IMR-90 (cell line): ENCODE results near the gene LRP1B. TPM values are rescaled to one million over a fixed set of nuclear protein-coding genes. Genes with fewer than 3 reads are reported as not detected.

Source experiments
- ATAC-seq: fragments of 200-7000 bp; cut with Tn5 transposase; 2 replicates; pipeline ENCODE4 v1.9.1; 2020; ENCODE audit warnings: low read depth, mild to moderate bottlenecking, moderate library complexity
- BruUV-seq: library from RNA; stranded (reverse); fragments of 400-500 nt; replicated peaks from 2 replicates; lab custom pipeline; 2021; lab: Mats Ljungman, UMichigan
- CTCF ChIA-PET: fragments of 300-600 bp; formaldehyde crosslinking; extraction: SDS; loops from one replicate; lab custom pipeline; 2021; ENCODE audit warnings: antibody characterized with exemption; lab: Yijun Ruan, JAX
- POLR2A ChIA-PET: fragments of 300-600 bp; sonication (Branson Sonifier 250); formaldehyde crosslinking; loops from one replicate; lab custom pipeline; 2022; ENCODE audit warnings: antibody characterized with exemption; ENCODE audit not compliant: unreplicated experiment; lab: Charles Lee
- DNase-seq: peaks from one replicate; pipeline ENCODE4 v3.0.0; 2013
- H2AFZ ChIP-seq: replicated peaks from 2 replicates; pipeline ENCODE3; 2013; ENCODE audit warnings: low read length, mild to moderate bottlenecking; ENCODE audit not compliant: poor library complexity
- H2AK5ac ChIP-seq: 2 replicates; pipeline ENCODE4 v1.6.1; 2013; ENCODE audit warnings: low read depth, low read length, inconsistent platforms
- H2AK9ac ChIP-seq: replicated peaks from 2 replicates; pipeline ENCODE3; 2013; ENCODE audit warnings: mild to moderate bottlenecking, low read depth, low read length, moderate library complexity; ENCODE audit not compliant: poor library complexity
- H2BK120ac ChIP-seq: 2 replicates; pipeline ENCODE4 v1.6.1; 2013; ENCODE audit warnings: low read depth, low read length, inconsistent platforms
- H2BK15ac ChIP-seq: 3 replicates; pipeline ENCODE4 v1.6.1; 2013; ENCODE audit warnings: low read depth, low read length, inconsistent platforms
- H2BK20ac ChIP-seq: 2 replicates; pipeline ENCODE4 v1.6.1; 2013; ENCODE audit warnings: low read depth, mild to moderate bottlenecking, inconsistent platforms, low read length, moderate library complexity
- H2BK5ac ChIP-seq: 2 replicates; pipeline ENCODE4 v1.6.1; 2013; ENCODE audit warnings: mild to moderate bottlenecking, low read depth, low read length, inconsistent platforms; ENCODE audit not compliant: poor library complexity, severe bottlenecking
- H3K14ac ChIP-seq: replicated peaks from 2 replicates; pipeline ENCODE4 v1.6.1; 2013; ENCODE audit warnings: low read depth, low read length, inconsistent platforms
- H3K18ac ChIP-seq: 2 replicates; pipeline ENCODE4 v1.6.1; 2013; ENCODE audit warnings: low read depth, low read length, control low read depth
- H3K23ac ChIP-seq: 2 replicates; pipeline ENCODE4 v1.6.1; 2013; ENCODE audit warnings: low read depth, low read length, inconsistent platforms
- H3K27ac ChIP-seq: 2 replicates; pipeline ENCODE4 v1.5.1; 2013; ENCODE audit warnings: mild to moderate bottlenecking, control low read depth, low read length; ENCODE audit not compliant: insufficient read depth
- H3K27me3 ChIP-seq: 2 replicates; pipeline ENCODE4 v1.6.1; 2013; ENCODE audit warnings: low read length; ENCODE audit not compliant: control insufficient read depth, insufficient read depth
- H3K36me3 ChIP-seq: 2 replicates; pipeline ENCODE4 v1.6.1; 2013; ENCODE audit warnings: low read length, mixed read lengths; ENCODE audit not compliant: control insufficient read depth, insufficient read depth
- H3K4ac ChIP-seq: 2 replicates; pipeline ENCODE4 v1.6.1; 2013; ENCODE audit warnings: low read depth, low read length, inconsistent platforms
- H3K4me1 ChIP-seq: 2 replicates; pipeline ENCODE4 v1.6.1; 2013; ENCODE audit warnings: low read length, mixed read lengths; ENCODE audit not compliant: control insufficient read depth, insufficient read depth
- H3K4me2 ChIP-seq: 2 replicates; pipeline ENCODE4 v1.6.1; 2013; ENCODE audit warnings: low read depth, mild to moderate bottlenecking, control low read depth, low read length, moderate library complexity
- H3K4me3 ChIP-seq: 2 replicates; pipeline ENCODE4 v1.5.1; 2013; ENCODE audit warnings: low read depth, mild to moderate bottlenecking, control low read depth, low read length, moderate library complexity; ENCODE audit not compliant: insufficient read depth
- H3K56ac ChIP-seq: 2 replicates; pipeline ENCODE4 v1.6.1; 2013; ENCODE audit warnings: low read length, inconsistent platforms; ENCODE audit not compliant: insufficient read depth; ENCODE audit errors: extremely low read depth
- H3K79me1 ChIP-seq, 2 experiments: 2 replicates each; pipeline ENCODE4 v1.6.1; 2013; ENCODE audit warnings: low read length in 2 of 2, inconsistent platforms in 1 of 2, low read depth in 1 of 2
- H3K9ac ChIP-seq: 2 replicates; pipeline ENCODE4 v1.6.1; 2013; ENCODE audit warnings: low read depth, low read length, control low read depth
- H3K9me1 ChIP-seq: 2 replicates; pipeline ENCODE4 v1.6.1; 2013; ENCODE audit warnings: low read length, inconsistent platforms; ENCODE audit not compliant: insufficient read depth
- H3K9me3 ChIP-seq: 2 replicates; pipeline ENCODE4 v1.6.1; 2013; ENCODE audit warnings: low read length; ENCODE audit not compliant: control insufficient read depth, insufficient read depth
- H4K20me1 ChIP-seq: 2 replicates; pipeline ENCODE4 v1.6.1; 2013; ENCODE audit warnings: low read length, inconsistent platforms; ENCODE audit not compliant: insufficient read depth
- H4K5ac ChIP-seq: 2 replicates; pipeline ENCODE4 v1.6.1; 2013; ENCODE audit warnings: mild to moderate bottlenecking, low read depth, low read length, control low read depth
- H4K8ac ChIP-seq, 2 experiments: 2 replicates each; pipeline ENCODE4 v1.6.1; 2013; ENCODE audit warnings: low read depth in 2 of 2, low read length in 2 of 2, control low read depth in 1 of 2, inconsistent platforms in 1 of 2
- H4K91ac ChIP-seq: 2 replicates; pipeline ENCODE4 v1.6.1; 2013; ENCODE audit warnings: low read depth, low read length, inconsistent platforms; ENCODE audit not compliant: insufficient read depth
- BHLHE40 ChIP-seq: fragments of 150-350 bp; IDR thresholded peaks from 2 replicates; pipeline ENCODE4 v1.6.1; 2016; ENCODE audit warnings: mild to moderate bottlenecking, low read depth, low read length
- MXI1 ChIP-seq: IDR thresholded peaks from 2 replicates; pipeline ENCODE4 v1.6.1; 2012; ENCODE audit warnings: low read depth, mild to moderate bottlenecking, low read length, moderate library complexity, borderline replicate concordance
- NFE2L2 ChIP-seq: fragments of 150-350 bp; IDR thresholded peaks from 2 replicates; pipeline ENCODE4 v1.6.1; 2016; ENCODE audit warnings: low read depth, mild to moderate bottlenecking, low read length
- RAD21 ChIP-seq: IDR thresholded peaks from 2 replicates; pipeline ENCODE4 v1.6.1; 2012; ENCODE audit warnings: low read length, improper control_type of control experiment
- RCOR1 ChIP-seq: IDR thresholded peaks from 2 replicates; pipeline ENCODE4 v1.6.1; 2012; ENCODE audit warnings: mild to moderate bottlenecking, low read length, improper control_type of control experiment; ENCODE audit not compliant: insufficient replicate concordance
- SMC3 ChIP-seq: fragments of 150-350 bp; IDR thresholded peaks from 2 replicates; pipeline ENCODE4 v1.6.1; 2016; ENCODE audit warnings: low read depth, mild to moderate bottlenecking, antibody characterized with exemption, low read length, moderate library complexity
- WGBS, 2 experiments: methylation state at CpG; one replicate each; pipeline versions ENCODE4 v1.1.5 to v1.1.7; 2013; ENCODE audit warnings: missing lambda C conversion rate in 2 of 2; ENCODE audit not compliant: insufficient read length in 1 of 2; ENCODE audit errors: extremely low coverage in 2 of 2; 5-methylcytosine and 5-hydroxymethylcytosine counted together
- dilution Hi-C: fragments of 300-500 bp; cut with HindIII; formaldehyde crosslinking; loops from one replicate; pipeline ENCODE4 v1.14.3; 2018; ENCODE audit warnings: low sequenced_read_pairs; ENCODE audit not compliant: unreplicated experiment
- in situ Hi-C: fragments of 300-500 bp; cut with MboI; formaldehyde crosslinking; loops from 3 replicates; pipeline ENCODE4 v1.14.3; 2019; ENCODE audit warnings: low sequenced_read_pairs, inconsistent platforms, mixed read lengths
- intact Hi-C: fragments of 100-400 bp; cut with micrococcal nuclease; formaldehyde crosslinking; loops from 2 replicates; pipeline ENCODE4 v1.10.0; 2022
- polyA plus RNA-seq, 3 experiments: library from polyadenylated mRNA; depleted of rRNA; stranded (reverse); fragments of >200 nt; gene quantifications; 2 replicates each; pipeline ENCODE4 v1.2.3, GENCODE V29; 2012; ENCODE audit warnings: low replicate concordance in 1 of 3
- total RNA-seq: library from RNA; depleted of rRNA; stranded (reverse); fragments of >200 nt; gene quantifications from 2 replicates; pipeline ENCODE4 v1.2.3, GENCODE V29; 2012
- TF ChIP-seq, protein P1 (sequence below): conservative IDR thresholded peaks from 2 replicates; pipeline ENCODE4 v1.5.1; 2012; ENCODE audit warnings: mild to moderate bottlenecking, low read depth, low read length, improper control_type of control experiment
- TF ChIP-seq, protein P2 (sequence below): fragments of 150-350 bp; IDR thresholded peaks from 2 replicates; pipeline ENCODE4 v1.6.1; 2017; ENCODE audit warnings: mild to moderate bottlenecking, antibody characterized with exemption, low read length, low read depth

The LRP1B gene
- total and polyA plus RNA-seq, 2 of the 4 experiments (the other 2 are of a cell fraction) = under 0.01 to 0.02 TPM

- H2AK9ac ChIP-seq = no peak overlapping the region
- ChIA-PET CTCF (interaction anchor here (0.5 to 1.5 kb wide), 3 partner anchors 38 to 456 kb away, joined by 3 to 4 read pairs (median 3); no protein-coding TSS in a partner anchor), POLR2A (no interaction called here)
- no peak overlapping the region for H3K14ac ChIP-seq
- DNase-seq (peak; percentile 65), ATAC-seq (peak; percentile 80)
- in situ Hi-C loops (no loop called here), dilution Hi-C loops (no loop called here), intact Hi-C loops (loop anchor here (1.0 to 10.0 kb wide), 2 partner anchors 439 to 475 kb away; no protein-coding TSS in a partner anchor)
- H3K9me3 ChIP-seq = no peaks in the 10 kb centered on the region
- no peak overlapping the region for H3K4me2 ChIP-seq
- H2BK120ac ChIP-seq = no peak overlapping the region
- peak overlapping the region; percentile 79 for H2AFZ ChIP-seq
- no TSS peak for BruUV-seq
- no peaks in the 10 kb centered on the region for H3K9me1 ChIP-seq
- no peak overlapping the region for H4K8ac ChIP-seq
- H3K27me3 ChIP-seq = no peaks in the 10 kb centered on the region
- no peak overlapping the region for H3K4me3 ChIP-seq
- no peak overlapping the region for H3K27ac ChIP-seq
- H3K79me1 ChIP-seq = no peaks in the 10 kb centered on the region
- H4K91ac ChIP-seq = no peak overlapping the region
- no peak overlapping the region for H3K18ac ChIP-seq
- no peak overlapping the region for H2BK15ac ChIP-seq
- no peak overlapping the region for H2BK5ac ChIP-seq
- no peaks in the 10 kb centered on the region for H3K4me1 ChIP-seq
- WGBS, 2 experiments = 46% methylated on average over 3 of the region's 3 CpGs; no CpG with 5 or more reads in 1 of the 2 experiments
- H3K36me3 ChIP-seq = no peaks in the 10 kb centered on the region
- no peak overlapping the region for H3K4ac ChIP-seq
- H4K20me1 ChIP-seq = no peaks in the 10 kb centered on the region
- no peak overlapping the region for H3K9ac ChIP-seq
- TF ChIP-seq SMC3 = peak; percentile 70
- no peak for TF ChIP-seq RCOR1
- TF ChIP-seq RAD21 = peak; percentile 67
- TF ChIP-seq MXI1 = no peak
- TF ChIP-seq, protein P1, sequence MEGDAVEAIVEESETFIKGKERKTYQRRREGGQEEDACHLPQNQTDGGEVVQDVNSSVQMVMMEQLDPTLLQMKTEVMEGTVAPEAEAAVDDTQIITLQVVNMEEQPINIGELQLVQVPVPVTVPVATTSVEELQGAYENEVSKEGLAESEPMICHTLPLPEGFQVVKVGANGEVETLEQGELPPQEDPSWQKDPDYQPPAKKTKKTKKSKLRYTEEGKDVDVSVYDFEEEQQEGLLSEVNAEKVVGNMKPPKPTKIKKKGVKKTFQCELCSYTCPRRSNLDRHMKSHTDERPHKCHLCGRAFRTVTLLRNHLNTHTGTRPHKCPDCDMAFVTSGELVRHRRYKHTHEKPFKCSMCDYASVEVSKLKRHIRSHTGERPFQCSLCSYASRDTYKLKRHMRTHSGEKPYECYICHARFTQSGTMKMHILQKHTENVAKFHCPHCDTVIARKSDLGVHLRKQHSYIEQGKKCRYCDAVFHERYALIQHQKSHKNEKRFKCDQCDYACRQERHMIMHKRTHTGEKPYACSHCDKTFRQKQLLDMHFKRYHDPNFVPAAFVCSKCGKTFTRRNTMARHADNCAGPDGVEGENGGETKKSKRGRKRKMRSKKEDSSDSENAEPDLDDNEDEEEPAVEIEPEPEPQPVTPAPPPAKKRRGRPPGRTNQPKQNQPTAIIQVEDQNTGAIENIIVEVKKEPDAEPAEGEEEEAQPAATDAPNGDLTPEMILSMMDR = peak; percentile 57
- TF ChIP-seq NFE2L2 = no peak
- no peak for TF ChIP-seq BHLHE40
- TF ChIP-seq, protein P2, sequence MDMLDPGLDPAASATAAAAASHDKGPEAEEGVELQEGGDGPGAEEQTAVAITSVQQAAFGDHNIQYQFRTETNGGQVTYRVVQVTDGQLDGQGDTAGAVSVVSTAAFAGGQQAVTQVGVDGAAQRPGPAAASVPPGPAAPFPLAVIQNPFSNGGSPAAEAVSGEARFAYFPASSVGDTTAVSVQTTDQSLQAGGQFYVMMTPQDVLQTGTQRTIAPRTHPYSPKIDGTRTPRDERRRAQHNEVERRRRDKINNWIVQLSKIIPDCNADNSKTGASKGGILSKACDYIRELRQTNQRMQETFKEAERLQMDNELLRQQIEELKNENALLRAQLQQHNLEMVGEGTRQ = no peak
- H3K56ac ChIP-seq = no peak overlapping the region
- H2AK5ac ChIP-seq = no peak overlapping the region
- no peak overlapping the region for H4K5ac ChIP-seq
- no peak overlapping the region for H3K23ac ChIP-seq
- H2BK20ac ChIP-seq = no peak overlapping the region
Measured at GRCh38 chr2:142165790-142166189, 35.0 kb upstream of the LRP1B start.
